Cardiac fibroblast (primary cell): ENCODE results near the gene TOPBP1.
A peak's percentile ranks its signal among the peaks of the same experiment; 100 is the strongest.
"Not testable (repeated sequence)": the region's sequence is repeated elsewhere in the genome, so short reads cannot be mapped to it uniquely, and the experiment has no call there.

Experiments
- DNase-seq, 2 donors: peaks; one replicate each; pipeline versions ENCODE4 v3.0.0 to v3.0.0-alpha.2; 2010; ENCODE audit warnings: low read depth in 2 of 2
- H3K4me3 ChIP-seq, 2 donors: replicated peaks in 1 of 2; 1 replicate in 1 of 2; 2 replicates in 1 of 2; pipeline ENCODE4 v1.5.1; 2011; ENCODE audit warnings: low read depth in 2 of 2, low read length in 2 of 2, mild to moderate bottlenecking in 2 of 2, moderate library complexity in 1 of 2
- CTCF ChIP-seq: IDR thresholded peaks from one replicate; pipeline ENCODE4 v1.5.1; 2011; ENCODE audit warnings: low read depth, mild to moderate bottlenecking, low read length, inconsistent platforms

TOPBP1 gene

GRCh38 chr3:133673746-133674145 is 12.0 kb upstream of the TOPBP1 start:
- TF ChIP-seq CTCF = no peak
- DNase-seq = no peak
- H3K4me3 ChIP-seq = no peak overlapping the region

GRCh38 chr3:133672461-133672860 is 10.7 kb upstream of the TOPBP1 start:
- no peak for TF ChIP-seq CTCF
- no peak for DNase-seq
- H3K4me3 ChIP-seq = no peak overlapping the region

GRCh38 chr3:133670525-133670995 is 8.8 kb upstream of the TOPBP1 start:
- TF ChIP-seq CTCF = no peak
- H3K4me3 ChIP-seq = no peak overlapping the region
- DNase-seq = no peak

- no peak for TF ChIP-seq CTCF
- DNase-seq = no peak
- no peak overlapping the region for H3K4me3 ChIP-seq
Measured at GRCh38 chr3:133669949-133670524, 8.3 kb upstream of the TOPBP1 start.

GRCh38 chr3:133667118-133667517 is 5.4 kb upstream of the TOPBP1 start:
- DNase-seq = peak in 1 of 2 donors; percentile 10
- H3K4me3 ChIP-seq = no peak overlapping the region
- TF ChIP-seq CTCF = no peak

- H3K4me3 ChIP-seq, DNase-seq: not testable (repeated sequence)
Measured at GRCh38 chr3:133665188-133665587, 3.4 kb upstream of the TOPBP1 start.

GRCh38 chr3:133663569-133664313 is 2.0 kb upstream of the TOPBP1 start:
- peak; percentile 75 for TF ChIP-seq CTCF
- DNase-seq = peak; percentile 63 to 70
- H3K4me3 ChIP-seq = no peak overlapping the region
